HepG2 (cell line): Measurements from ENCODE around the gene NDUFB4. TPM values are rescaled to one million over a fixed set of nuclear protein-coding genes. Genes with fewer than 3 reads are reported as not detected.

Experiments
- CBX5 ChIP-seq: sonication (generic); formaldehyde crosslinking; IDR thresholded peaks from 2 replicates; pipeline ENCODE4 v1.4.0; 2020; ENCODE audit warnings: missing genetic modification reagents, borderline replicate concordance
- MAX ChIP-seq: IDR thresholded peaks from 2 replicates; pipeline ENCODE4 v1.6.1; 2012; ENCODE audit warnings: inconsistent platforms
- MEF2D ChIP-seq: sonication (generic); formaldehyde crosslinking; IDR thresholded peaks from 2 replicates; pipeline ENCODE4 v1.5.1; 2020; ENCODE audit warnings: mild to moderate bottlenecking, missing genetic modification reagents
- MNT ChIP-seq: fragments of 450-650 bp; IDR thresholded peaks from 2 replicates; pipeline ENCODE4 v1.6.1; 2016
- PRPF4 ChIP-seq: fragments of 200-400 bp; formaldehyde crosslinking; IDR thresholded peaks from 2 replicates; pipeline ENCODE4 v1.6.1; 2016; ENCODE audit warnings: low read length, low read depth; ENCODE audit not compliant: poor library complexity, severe bottlenecking
- SIN3A ChIP-seq: IDR thresholded peaks from 2 replicates; pipeline ENCODE4 v1.6.1; 2011; ENCODE audit warnings: low read depth, mild to moderate bottlenecking, control low read depth, low read length, borderline replicate concordance
- SMC3 ChIP-seq: IDR thresholded peaks from 2 replicates; pipeline ENCODE4 v1.6.1; 2011; ENCODE audit warnings: low read length, improper control_type of control experiment
- TBL1XR1 ChIP-seq: fragments of 150-350 bp; IDR thresholded peaks from 2 replicates; pipeline ENCODE4 v1.6.1; 2014; ENCODE audit warnings: borderline replicate concordance, low read length; ENCODE audit not compliant: partially characterized antibody
- TGIF2 ChIP-seq: IDR thresholded peaks from 2 replicates; pipeline ENCODE4 v1.6.1; 2016; ENCODE audit warnings: control low read depth, missing compliant biosample characterization
- THAP9 ChIP-seq: sonication (generic); formaldehyde crosslinking; IDR thresholded peaks from 2 replicates; pipeline ENCODE4; 2020; ENCODE audit warnings: missing genetic modification reagents, mild to moderate bottlenecking, borderline replicate concordance
- ZNF205 ChIP-seq: IDR thresholded peaks from 2 replicates; pipeline ENCODE4 v1.6.1; 2018; ENCODE audit warnings: missing biosample characterization, missing genetic modification reagents
- ZNF550 ChIP-seq: sonication (generic); formaldehyde crosslinking; IDR thresholded peaks from 2 replicates; pipeline ENCODE4 v1.4.0; 2020; ENCODE audit warnings: mild to moderate bottlenecking, missing genetic modification reagents, borderline replicate concordance
- ZNF570 ChIP-seq: sonication (generic); formaldehyde crosslinking; IDR thresholded peaks from 2 replicates; pipeline ENCODE4 v1.4.0; 2020; ENCODE audit warnings: mild to moderate bottlenecking, missing genetic modification reagents, borderline replicate concordance
- ZNF609 ChIP-seq: sonication (generic); formaldehyde crosslinking; IDR thresholded peaks from 2 replicates; pipeline ENCODE4 v1.4.0; 2020; ENCODE audit warnings: mild to moderate bottlenecking, missing genetic modification reagents, borderline replicate concordance
- ZNF737 ChIP-seq: sonication (generic); formaldehyde crosslinking; IDR thresholded peaks from 2 replicates; pipeline ENCODE4 v1.5.0; 2020; ENCODE audit warnings: missing genetic modification reagents, mild to moderate bottlenecking, borderline replicate concordance
- ZNF883 ChIP-seq: sonication (generic); formaldehyde crosslinking; IDR thresholded peaks from 2 replicates; pipeline ENCODE4 v1.5.1; 2020; ENCODE audit warnings: mild to moderate bottlenecking, missing genetic modification reagents; ENCODE audit errors: not compliant biosample characterization
- ZSCAN31 ChIP-seq: sonication (generic); formaldehyde crosslinking; IDR thresholded peaks from 2 replicates; pipeline ENCODE4 v1.5.0; 2020; ENCODE audit warnings: low read depth, mild to moderate bottlenecking, missing genetic modification reagents
- polyA plus RNA-seq, 8 experiments: library from polyadenylated mRNA; depleted of rRNA in 3 of 8; stranded (reverse) in 7 of 8; unstranded in 1 of 8; fragments of >200 nt; fragmentation: Illumina TruSeq in 4 of 8; extraction: Trizol in 4 of 8; gene quantifications; 2 replicates each; pipeline versions ENCODE4 v1.2.1 to v1.2.3, GENCODE V29; 2011 to 2016; ENCODE audit warnings: low read depth in 4 of 8, missing spikeins in 1 of 8, mixed read lengths in 1 of 8; ENCODE audit not compliant: insufficient read depth in 1 of 8
- total RNA-seq, 5 experiments: library from RNA; depleted of rRNA; stranded (reverse); fragments of >200 nt; fragmentation: Illumina TruSeq; extraction: Trizol; gene quantifications; 2 replicates each; pipeline ENCODE4 v1.2.3, GENCODE V29; 2016; ENCODE audit warnings: low read depth in 1 of 5
- TF ChIP-seq, protein P1 (sequence below): sonication (generic); formaldehyde crosslinking; IDR thresholded peaks from 2 replicates; pipeline ENCODE4 v1.5.0; 2020; ENCODE audit warnings: missing genetic modification reagents

Gene NDUFB4
- total and polyA plus RNA-seq, 2 of the 13 experiments (the other 11 are each of a cell fraction or from before 2014, with no cell fraction given) = 115 to 116 TPM

GRCh38 chr3:120596116-120596852 is at the start of gene NDUFB4 (continued):
- TF ChIP-seq, protein P1, sequence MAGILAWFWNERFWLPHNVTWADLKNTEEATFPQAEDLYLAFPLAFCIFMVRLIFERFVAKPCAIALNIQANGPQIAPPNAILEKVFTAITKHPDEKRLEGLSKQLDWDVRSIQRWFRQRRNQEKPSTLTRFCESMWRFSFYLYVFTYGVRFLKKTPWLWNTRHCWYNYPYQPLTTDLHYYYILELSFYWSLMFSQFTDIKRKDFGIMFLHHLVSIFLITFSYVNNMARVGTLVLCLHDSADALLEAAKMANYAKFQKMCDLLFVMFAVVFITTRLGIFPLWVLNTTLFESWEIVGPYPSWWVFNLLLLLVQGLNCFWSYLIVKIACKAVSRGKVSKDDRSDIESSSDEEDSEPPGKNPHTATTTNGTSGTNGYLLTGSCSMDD (CRISPR knock-in tag) = no peak
- TF ChIP-seq ZSCAN31 (CRISPR knock-in tag) (peak; percentile 60; the same call in 1 of the 2 replicates), TGIF2 (CRISPR knock-in tag) (peak; percentile 39; the same call in 1 of the 2 replicates), SMC3 (no peak), MAX (peak; percentile 49), SIN3A (peak; percentile 22; the same call in 1 of the 2 replicates), MEF2D (peak; percentile 73; the same call in 1 of the 2 replicates), MNT (no peak), ZNF737 (CRISPR knock-in tag) (no peak), PRPF4 (no peak), ZNF550 (CRISPR knock-in tag) (no peak), TBL1XR1 (no peak), ZNF205 (CRISPR knock-in tag) (peak; percentile 23; the same call in 1 of the 2 replicates), THAP9 (CRISPR knock-in tag) (peak; percentile 88; the same call in 1 of the 2 replicates), ZNF570 (CRISPR knock-in tag) (0 out of 2 replicates have a peak, but pooled peaks have one; percentile 39), ZNF609 (CRISPR knock-in tag) (peak; percentile 52; the same call in 1 of the 2 replicates), CBX5 (CRISPR knock-in tag) (no peak), ZNF883 (CRISPR knock-in tag) (peak; percentile 61)
